ENCODE measurements around the gene OR10H5. TPM values are rescaled to one million over a fixed set of nuclear protein-coding genes. Genes with fewer than 3 reads are reported as not detected.
"Not testable (repeated sequence)": the region's sequence is repeated elsewhere in the genome, so short reads cannot be mapped to it uniquely, and the experiment has no call there.

OR10H5 gene
- total RNA-seq, 1 experiment from 2014 or later, result not detected

DNA sequence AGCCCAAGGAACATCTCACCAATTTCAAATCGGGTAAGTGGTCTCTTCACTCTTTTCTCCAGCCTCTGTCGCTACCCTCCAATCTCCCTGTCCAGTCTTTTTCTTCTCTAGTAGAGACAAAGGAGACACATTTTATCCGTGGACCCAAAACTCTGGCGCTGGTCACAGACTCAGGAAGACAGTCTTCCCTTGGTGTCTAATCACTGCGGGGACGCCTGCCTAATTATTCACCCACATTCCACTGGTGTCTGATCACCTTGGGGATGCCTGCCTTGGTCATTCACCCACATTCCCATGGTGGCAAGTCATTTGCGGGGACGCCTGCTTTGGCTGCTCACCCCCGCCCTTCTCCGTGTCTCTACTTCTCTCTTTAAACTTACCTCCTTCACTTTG, 41.8 kb downstream of the OR10H5 start:
- TSS peak; percentile 46 for BruUV-seq (replicated peaks)
- H3K27me3 Mint-ChIP-seq (ENCODE audit: insufficient read depth, unreplicated experiment), result no peaks in the 10 kb centered on the region
- POLR2A ChIA-PET, result no interaction called here

DNA sequence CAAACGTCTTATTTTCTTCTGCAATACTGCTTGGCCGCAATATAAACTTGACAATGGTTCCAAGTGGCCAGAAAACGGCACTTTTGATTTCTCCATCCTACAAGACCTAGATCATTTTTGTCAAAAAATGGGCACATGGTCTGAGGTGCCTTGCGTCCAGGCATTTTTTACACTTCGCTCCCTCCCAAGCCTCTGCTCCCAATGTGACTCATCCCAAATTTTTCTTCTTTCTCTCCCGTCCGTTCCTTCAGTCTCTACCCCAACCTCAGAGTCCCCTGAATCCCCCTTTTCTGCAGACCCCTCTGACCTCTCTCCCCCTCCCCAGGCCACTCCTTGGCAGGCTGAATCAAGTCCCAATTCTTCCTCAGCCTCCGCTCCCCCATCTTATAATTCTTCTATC, 42.3 kb downstream of the OR10H5 start:
- no peak overlapping the region for H3K4me3 Mint-ChIP-seq (ENCODE audit: unreplicated experiment)
- no peaks in the 10 kb centered on the region for H3K27me3 Mint-ChIP-seq (ENCODE audit: insufficient read depth, unreplicated experiment)
- no TSS peak for BruUV-seq (replicated peaks)
- TF ChIP-seq, protein P1, sequence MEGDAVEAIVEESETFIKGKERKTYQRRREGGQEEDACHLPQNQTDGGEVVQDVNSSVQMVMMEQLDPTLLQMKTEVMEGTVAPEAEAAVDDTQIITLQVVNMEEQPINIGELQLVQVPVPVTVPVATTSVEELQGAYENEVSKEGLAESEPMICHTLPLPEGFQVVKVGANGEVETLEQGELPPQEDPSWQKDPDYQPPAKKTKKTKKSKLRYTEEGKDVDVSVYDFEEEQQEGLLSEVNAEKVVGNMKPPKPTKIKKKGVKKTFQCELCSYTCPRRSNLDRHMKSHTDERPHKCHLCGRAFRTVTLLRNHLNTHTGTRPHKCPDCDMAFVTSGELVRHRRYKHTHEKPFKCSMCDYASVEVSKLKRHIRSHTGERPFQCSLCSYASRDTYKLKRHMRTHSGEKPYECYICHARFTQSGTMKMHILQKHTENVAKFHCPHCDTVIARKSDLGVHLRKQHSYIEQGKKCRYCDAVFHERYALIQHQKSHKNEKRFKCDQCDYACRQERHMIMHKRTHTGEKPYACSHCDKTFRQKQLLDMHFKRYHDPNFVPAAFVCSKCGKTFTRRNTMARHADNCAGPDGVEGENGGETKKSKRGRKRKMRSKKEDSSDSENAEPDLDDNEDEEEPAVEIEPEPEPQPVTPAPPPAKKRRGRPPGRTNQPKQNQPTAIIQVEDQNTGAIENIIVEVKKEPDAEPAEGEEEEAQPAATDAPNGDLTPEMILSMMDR (IDR thresholded peaks at IDR 0.05; ENCODE audit: insufficient read depth in 1 of 2, low read depth in 1 of 2, low read length in 1 of 2, severe bottlenecking in 1 of 2, unreplicated experiment in 1 of 2), result no peak
- ChIA-PET POLR2A (no interaction called here), CTCF (no interaction called here)
- H3K27ac Mint-ChIP-seq (ENCODE audit: unreplicated experiment), result peak overlapping the region; percentile 96
- no peaks in the 10 kb centered on the region for H3K36me3 ChIP-seq (ENCODE audit: control insufficient read depth, insufficient read depth, low read length)
- DNase-seq, result no peak
- H3K9me3 ChIP-seq, result no peaks in the 10 kb centered on the region
- no peaks in the 10 kb centered on the region for H3K9me3 Mint-ChIP-seq (ENCODE audit: unreplicated experiment)
- peak overlapping the region; percentile 46 for H3K4me3 ChIP-seq (ENCODE audit: low read depth, low read length)
- peaks cover 9% of the 10 kb centered on the region for H3K36me3 Mint-ChIP-seq (ENCODE audit: insufficient read depth, unreplicated experiment)
- peaks cover 39% of the 10 kb centered on the region for H3K4me1 ChIP-seq
- no peaks in the 10 kb centered on the region for H3K27me3 ChIP-seq (replicated peaks; ENCODE audit: control insufficient read depth, insufficient read depth, low read length)
- H3K4me1 Mint-ChIP-seq (ENCODE audit: low read depth, unreplicated experiment), result peaks cover 18% of the 10 kb centered on the region
- intact Hi-C loops (cut with micrococcal nuclease; ENCODE audit: unreplicated experiment), result loop anchor here (10.0 kb wide), 1 partner anchor 355 kb away; the partner anchor contains the start of gene FAM32A

More for the DNA sequence above, 41.8 kb downstream of the OR10H5 start:
- CTCF ChIA-PET, result no interaction called here
- Histone ChIP-seq H3K4me3 (ENCODE audit: low read depth, low read length) (peak overlapping the region; percentile 46), H3K9me3 (no peaks in the 10 kb centered on the region), H3K4me1 (peaks cover 34% of the 10 kb centered on the region), H3K36me3 (ENCODE audit: control insufficient read depth, insufficient read depth, low read length) (no peaks in the 10 kb centered on the region), H3K27me3 (replicated peaks; ENCODE audit: control insufficient read depth, insufficient read depth, low read length) (no peaks in the 10 kb centered on the region)
- peaks cover 18% of the 10 kb centered on the region for H3K4me1 Mint-ChIP-seq (ENCODE audit: low read depth, unreplicated experiment)
- DNase-seq, result peak in 1 of 2 experiments; percentile 38
- TF ChIP-seq, protein P1 (IDR thresholded peaks at IDR 0.05; ENCODE audit: insufficient read depth in 1 of 2, low read depth in 1 of 2, low read length in 1 of 2, severe bottlenecking in 1 of 2, unreplicated experiment in 1 of 2), result no peak
- H3K4me3 Mint-ChIP-seq (ENCODE audit: unreplicated experiment), result no peak overlapping the region
- peaks cover 9% of the 10 kb centered on the region for H3K36me3 Mint-ChIP-seq (ENCODE audit: insufficient read depth, unreplicated experiment)
- peak overlapping the region; percentile 96 for H3K27ac Mint-ChIP-seq (ENCODE audit: unreplicated experiment)
- no peaks in the 10 kb centered on the region for H3K9me3 Mint-ChIP-seq (ENCODE audit: unreplicated experiment)
- intact Hi-C loops (cut with micrococcal nuclease; ENCODE audit: unreplicated experiment), result no loop called here

DNA sequence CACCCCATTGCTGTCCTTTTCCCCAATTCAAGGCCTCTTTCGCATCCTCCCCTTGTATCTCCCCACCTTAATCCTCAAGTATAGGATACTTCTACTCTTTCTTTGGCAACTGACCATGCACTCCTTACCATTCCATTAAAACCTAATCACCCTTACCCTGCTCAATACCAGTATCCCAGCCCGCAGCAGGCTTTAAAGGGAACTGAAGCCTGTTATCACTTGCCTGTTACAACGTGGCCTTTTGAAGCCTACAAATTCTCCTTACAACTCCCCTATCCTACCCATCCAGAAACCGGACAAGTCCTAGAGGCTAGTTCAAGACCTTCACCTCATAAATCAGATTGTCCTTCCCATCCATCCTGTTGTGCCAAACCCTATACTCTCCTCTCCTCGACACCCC, 44.2 kb downstream of the OR10H5 start:
- intact Hi-C loops (cut with micrococcal nuclease; ENCODE audit: unreplicated experiment), result loop anchor here (10.0 kb wide), 1 partner anchor 353 kb away; the partner anchor contains the start of gene FAM32A
- CTCF ChIA-PET, result no interaction called here
- peaks cover 47% of the 10 kb centered on the region for H3K4me1 ChIP-seq

DNA sequence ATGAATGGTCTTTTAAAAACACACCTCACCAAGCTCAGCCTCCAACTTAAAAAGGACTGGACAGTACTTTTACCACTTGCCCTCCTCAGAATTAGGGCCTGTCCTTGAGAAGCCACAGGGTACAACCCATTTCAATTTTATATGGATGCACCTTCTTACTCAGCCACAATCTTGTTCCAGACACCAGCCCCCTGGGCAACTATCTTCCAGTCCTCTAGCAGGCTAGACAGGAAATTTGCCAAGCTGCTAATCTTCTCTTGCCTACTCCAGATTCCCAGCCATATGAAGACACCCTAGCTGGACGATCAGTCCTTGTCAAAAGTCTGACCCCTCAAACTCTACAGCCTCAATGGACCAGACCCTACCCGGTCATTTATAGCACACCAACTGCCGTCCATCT, 46.8 kb downstream of the OR10H5 start:
- H3K9me3 ChIP-seq; DNase-seq; H3K27me3 Mint-ChIP-seq (ENCODE audit: insufficient read depth, unreplicated experiment); H3K27me3 ChIP-seq (replicated peaks; ENCODE audit: control insufficient read depth, insufficient read depth, low read length); BruUV-seq (replicated peaks); H3K4me3 Mint-ChIP-seq (ENCODE audit: unreplicated experiment); H3K36me3 ChIP-seq (ENCODE audit: control insufficient read depth, insufficient read depth, low read length); POLR2A ChIA-PET; CTCF ChIA-PET; H3K9me3 Mint-ChIP-seq (ENCODE audit: unreplicated experiment); H3K27ac Mint-ChIP-seq (ENCODE audit: unreplicated experiment); H3K4me3 ChIP-seq (ENCODE audit: low read depth, low read length): not testable (repeated sequence)
- H3K4me1 Mint-ChIP-seq (ENCODE audit: low read depth, unreplicated experiment), result peaks cover 25% of the 10 kb centered on the region
- intact Hi-C loops (cut with micrococcal nuclease; ENCODE audit: unreplicated experiment), result loop anchor here (10.0 kb wide), 1 partner anchor 351 kb away; the partner anchor contains the start of gene FAM32A
- peaks cover 26% of the 10 kb centered on the region for H3K36me3 Mint-ChIP-seq (ENCODE audit: insufficient read depth, unreplicated experiment)
- H3K4me1 ChIP-seq, result peaks cover 44% of the 10 kb centered on the region

More for the DNA sequence above, 44.2 kb downstream of the OR10H5 start:
- Mint-ChIP-seq H3K27me3 (ENCODE audit: insufficient read depth, unreplicated experiment) (no peaks in the 10 kb centered on the region), H3K9me3 (ENCODE audit: unreplicated experiment) (no peaks in the 10 kb centered on the region), H3K36me3 (ENCODE audit: insufficient read depth, unreplicated experiment) (peaks cover 19% of the 10 kb centered on the region), H3K27ac (ENCODE audit: unreplicated experiment) (no peak overlapping the region), H3K4me1 (ENCODE audit: low read depth, unreplicated experiment) (peaks cover 25% of the 10 kb centered on the region), H3K4me3 (ENCODE audit: unreplicated experiment) (no peak overlapping the region)
- no peaks in the 10 kb centered on the region for H3K36me3 ChIP-seq (ENCODE audit: control insufficient read depth, insufficient read depth, low read length)
- TF ChIP-seq, protein P1 (IDR thresholded peaks at IDR 0.05; ENCODE audit: insufficient read depth in 1 of 2, low read depth in 1 of 2, low read length in 1 of 2, severe bottlenecking in 1 of 2, unreplicated experiment in 1 of 2), result no peak
- DNase-seq, result no peak
- POLR2A ChIA-PET, result no interaction called here
- no peaks in the 10 kb centered on the region for H3K27me3 ChIP-seq (replicated peaks; ENCODE audit: control insufficient read depth, insufficient read depth, low read length)
- BruUV-seq (replicated peaks), result no TSS peak
- no peaks in the 10 kb centered on the region for H3K9me3 ChIP-seq
- H3K4me3 ChIP-seq (ENCODE audit: low read depth, low read length), result no peak overlapping the region

DNA sequence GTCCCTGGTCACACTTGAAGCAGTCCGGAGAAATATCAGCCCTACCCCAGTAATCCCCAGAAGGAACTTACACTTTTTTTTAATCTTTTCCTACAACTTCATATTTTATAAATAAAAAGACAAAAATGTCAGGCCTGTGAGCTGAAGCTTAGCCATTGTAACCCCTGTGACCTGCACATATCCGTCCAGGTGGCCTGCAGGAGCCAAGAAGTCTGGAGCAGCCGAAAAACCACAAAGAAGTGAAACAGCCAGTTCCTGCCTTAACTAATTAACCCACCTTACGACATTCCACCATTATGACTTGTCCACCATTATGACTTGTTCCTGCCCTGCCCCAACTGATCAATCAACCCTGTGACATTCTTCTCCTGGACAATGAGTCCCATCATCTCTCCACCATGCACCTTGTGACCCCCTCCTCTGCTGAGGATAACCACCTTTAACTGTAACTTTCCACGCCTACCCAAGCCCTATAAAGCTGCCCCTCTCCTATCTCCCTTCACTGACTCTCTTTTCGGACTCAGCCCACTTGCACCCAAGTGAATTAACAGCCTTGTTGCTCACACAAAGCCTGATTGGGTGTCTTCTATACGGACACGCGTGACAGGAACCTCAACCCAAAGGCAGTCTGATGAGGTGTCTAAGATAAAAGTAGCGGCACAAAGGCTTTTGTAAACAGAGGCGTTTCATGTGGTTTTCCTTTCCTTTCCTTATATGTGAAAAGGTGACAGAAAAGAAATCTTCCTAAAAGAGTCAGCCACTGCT, 48.3 kb downstream of the OR10H5 start:
- H3K27ac Mint-ChIP-seq (ENCODE audit: unreplicated experiment), result peak overlapping the region; percentile 94
- peak overlapping the region; percentile 76 for H3K4me3 Mint-ChIP-seq (ENCODE audit: unreplicated experiment)
- Histone ChIP-seq H3K4me1 (peaks cover 32% of the 10 kb centered on the region), H3K4me3 (ENCODE audit: low read depth, low read length) (peak overlapping the region; percentile 68)
- CTCF ChIA-PET; H3K9me3 Mint-ChIP-seq (ENCODE audit: unreplicated experiment); H3K27me3 Mint-ChIP-seq (ENCODE audit: insufficient read depth, unreplicated experiment); H3K27me3 ChIP-seq (replicated peaks; ENCODE audit: control insufficient read depth, insufficient read depth, low read length); H3K9me3 ChIP-seq; H3K36me3 ChIP-seq (ENCODE audit: control insufficient read depth, insufficient read depth, low read length); BruUV-seq (replicated peaks); POLR2A ChIA-PET: not testable (repeated sequence)
- H3K4me1 Mint-ChIP-seq (ENCODE audit: low read depth, unreplicated experiment), result peaks cover 14% of the 10 kb centered on the region
- H3K36me3 Mint-ChIP-seq (ENCODE audit: insufficient read depth, unreplicated experiment), result peaks cover 24% of the 10 kb centered on the region
- peak; percentile 52 to 78 for DNase-seq
- intact Hi-C loops (cut with micrococcal nuclease; ENCODE audit: unreplicated experiment), result loop anchor here (10.0 kb wide), 1 partner anchor 349 kb away; the partner anchor contains the start of gene FAM32A
